GM18502 (cell line): ENCODE data around the gene PTPN2.
A peak's percentile ranks its signal among the peaks of the same experiment; 100 is the strongest.
"Not testable (repeated sequence)": the region's sequence is repeated elsewhere in the genome, so short reads cannot be mapped to it uniquely, and the experiment has no call there.

Source experiments
- ATAC-seq: cut with Tn5 transposase; IDR thresholded peaks from one replicate; pipeline ENCODE4 v1.9.1; 2021; ENCODE audit warnings: mild to moderate bottlenecking; ENCODE audit not compliant: unreplicated experiment, poor library complexity

Gene PTPN2

DNA sequence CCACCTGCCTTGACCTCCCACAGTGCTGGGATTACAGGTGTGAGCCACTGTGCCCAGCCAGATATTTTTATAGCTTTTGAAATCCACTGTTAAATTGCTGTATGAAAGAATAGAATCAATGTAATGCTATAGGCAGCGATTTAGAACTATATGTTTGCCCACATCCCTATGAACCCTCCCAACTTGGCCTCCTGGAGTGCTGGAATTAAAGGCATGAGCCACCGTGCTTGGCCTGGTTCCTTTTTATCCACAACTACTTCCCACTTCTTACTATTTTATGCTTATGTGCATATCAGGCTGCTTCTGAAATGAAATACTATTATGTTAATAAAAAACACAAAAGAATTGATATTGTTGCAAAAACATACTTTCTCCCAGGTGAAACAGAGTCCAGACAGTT lies 11.6 kb upstream of the PTPN2 start:
- ATAC-seq = no peak

DNA sequence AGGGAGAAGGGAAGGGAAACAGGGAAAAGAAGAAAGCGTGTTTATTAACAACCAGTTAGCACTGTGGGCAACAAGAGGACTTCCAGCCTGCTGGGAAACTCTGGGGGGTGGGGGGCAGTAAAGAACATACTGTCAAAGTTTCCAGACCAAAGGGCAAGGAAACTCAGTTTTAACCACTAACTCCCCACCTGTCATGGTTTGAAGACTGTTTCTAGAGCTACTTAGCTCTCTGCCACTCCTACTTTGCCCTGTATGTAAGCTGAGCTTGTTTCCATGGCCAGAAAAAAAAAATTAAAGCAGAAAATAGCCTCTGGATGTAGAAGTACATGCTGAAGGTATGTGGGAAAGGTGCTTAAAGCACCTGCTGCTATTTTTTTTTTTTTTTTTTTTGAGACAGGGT lies 11.0 kb upstream of the PTPN2 start:
- ATAC-seq = no peak

DNA sequence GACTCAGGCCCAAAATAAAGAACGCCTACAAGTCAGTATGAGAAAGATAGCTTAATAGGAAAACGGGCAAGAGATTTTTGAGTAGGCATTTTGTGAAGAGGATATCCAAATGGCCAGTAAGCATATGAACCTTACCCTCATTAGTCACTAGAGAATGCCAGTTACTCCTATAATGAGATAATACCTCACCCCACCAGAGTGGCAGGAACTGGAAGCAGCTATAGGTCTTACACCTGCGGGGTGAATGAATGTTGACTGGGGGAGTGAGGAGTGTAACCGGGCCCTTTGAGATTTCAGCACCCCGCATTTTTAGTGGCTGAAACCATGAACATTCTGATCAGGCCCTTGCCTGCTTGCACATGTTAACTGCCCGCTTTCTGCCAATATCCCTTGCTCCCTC lies 7.5 kb upstream of the PTPN2 start:
- no peak for ATAC-seq

DNA sequence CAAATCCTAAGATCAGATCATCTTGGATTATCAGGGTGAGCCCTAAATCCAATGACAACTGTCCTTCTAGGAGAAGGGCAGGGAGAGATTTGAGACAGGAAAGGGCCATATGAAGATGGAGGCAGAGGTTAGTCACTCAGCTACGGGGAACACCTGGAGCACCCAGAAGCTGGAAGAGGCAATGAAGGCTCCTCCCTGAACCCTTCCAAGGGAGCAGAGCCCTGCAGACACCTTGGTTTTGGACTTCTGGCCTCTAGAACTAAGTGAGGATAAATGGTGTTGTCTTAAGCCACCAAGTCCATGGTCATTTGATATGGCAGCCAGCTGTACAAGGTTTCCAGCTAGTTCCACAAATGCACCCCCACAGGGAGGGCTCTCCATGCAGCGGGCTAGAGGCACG lies 6.9 kb upstream of the PTPN2 start:
- ATAC-seq = no peak

DNA sequence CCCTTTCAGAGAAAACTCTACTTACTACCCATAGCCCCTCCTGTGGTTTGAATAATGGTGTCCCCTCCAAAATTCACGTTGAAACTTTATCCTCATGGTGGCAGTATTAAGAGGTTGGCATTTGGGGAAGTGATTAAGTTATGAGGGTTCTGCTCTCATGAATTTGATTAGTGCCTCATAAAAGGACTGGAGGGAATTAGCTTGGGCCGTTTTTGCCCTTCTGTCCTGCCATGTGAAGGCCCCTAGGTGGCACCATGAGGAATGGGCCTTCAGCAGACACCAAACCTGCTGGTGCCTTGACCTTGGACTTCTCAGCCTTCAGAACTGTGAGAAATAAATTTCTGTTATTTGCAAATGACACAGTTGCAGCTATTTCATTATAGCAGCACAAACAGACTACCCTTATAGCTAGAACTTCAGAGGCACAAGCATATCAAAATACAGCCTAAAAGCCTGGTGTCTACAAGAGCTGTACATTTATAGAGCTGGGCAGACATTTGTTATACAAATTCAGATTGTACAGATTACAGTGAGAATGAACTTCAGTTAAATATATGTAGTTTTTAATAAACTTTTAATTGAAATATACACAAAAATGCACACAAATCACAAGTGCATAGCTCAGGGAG lies 2.6 kb upstream of the PTPN2 start:
- no peak for ATAC-seq

DNA sequence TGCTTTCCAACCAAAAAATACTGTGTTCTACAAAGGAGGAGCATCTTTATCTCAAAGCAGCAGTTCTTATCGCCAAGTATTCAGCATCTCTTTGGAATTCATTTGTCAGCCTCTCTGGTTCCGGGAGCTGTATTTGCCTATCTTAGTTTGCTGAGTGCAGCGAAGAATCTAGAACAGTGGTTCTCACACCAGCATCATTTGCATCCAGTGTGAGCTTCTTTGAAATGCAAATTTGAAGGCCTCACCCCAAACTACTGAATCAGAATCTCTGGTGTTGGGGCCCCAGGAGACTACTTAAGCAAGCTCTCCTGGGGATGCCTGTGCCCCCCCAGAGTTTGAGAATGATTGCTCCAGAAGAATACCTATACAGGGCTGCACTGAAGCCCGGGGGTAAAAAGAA lies 1.5 kb upstream of the PTPN2 start:
- no peak for ATAC-seq

DNA sequence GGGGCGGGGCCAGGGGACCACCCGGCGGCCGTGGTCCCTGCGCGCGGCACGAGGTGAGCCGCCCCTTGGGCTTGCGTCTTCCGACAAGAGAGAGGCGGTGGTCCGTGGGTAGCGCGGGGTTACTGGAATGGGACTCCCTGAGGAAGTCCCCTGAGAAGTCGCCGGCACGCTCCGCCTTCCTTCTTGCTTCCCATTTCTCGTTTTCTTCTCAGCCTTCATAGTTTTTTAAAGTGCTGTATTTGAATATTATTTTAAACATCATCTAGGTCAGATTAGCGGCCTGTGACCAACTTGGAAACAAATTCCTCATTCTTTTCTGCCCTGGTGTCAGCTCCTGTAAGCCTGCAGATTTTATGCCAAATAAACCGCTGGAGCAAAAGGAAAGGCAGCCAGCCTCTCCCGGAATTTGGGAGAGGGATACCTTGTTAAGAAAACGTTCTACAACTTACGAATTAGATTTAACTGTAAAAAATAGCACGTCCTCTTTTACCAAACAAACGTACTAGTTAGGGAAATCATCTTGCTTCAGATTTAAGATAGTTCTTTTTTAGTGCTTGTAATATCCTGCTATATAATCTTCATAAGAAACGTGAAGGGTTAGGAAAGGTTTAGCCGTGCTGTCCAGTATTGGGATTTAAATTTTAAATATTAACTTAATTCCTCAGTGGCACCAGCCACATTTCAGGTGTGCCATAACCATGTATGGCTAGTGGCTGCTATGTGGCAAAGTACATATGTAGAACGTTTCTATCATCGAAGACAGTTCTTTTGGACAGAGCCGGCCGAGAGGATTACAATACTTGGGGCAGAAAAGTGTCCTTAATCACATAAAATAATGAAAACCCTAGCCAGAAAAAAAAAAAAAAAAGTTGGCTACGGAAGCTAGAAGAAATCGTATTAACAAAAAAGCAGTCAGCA lies 628 bp upstream of the PTPN2 start:
- ATAC-seq = no peak

DNA sequence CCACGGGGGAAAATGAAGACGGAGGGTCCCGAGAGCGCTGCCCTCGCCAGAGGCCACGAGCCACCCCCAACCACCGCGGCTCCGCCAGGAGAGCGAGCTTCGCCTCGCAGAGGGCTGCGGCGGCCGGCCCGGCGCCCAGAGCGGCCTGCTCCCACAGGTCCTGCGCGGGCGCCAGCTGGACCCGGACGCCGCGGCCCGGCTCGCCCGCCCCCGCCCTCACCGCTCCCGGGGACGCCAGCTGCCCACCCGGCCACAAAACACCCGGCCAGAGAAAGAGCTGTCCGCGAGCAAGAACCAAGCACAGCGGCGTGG lies 709 bp downstream of the PTPN2 start:
- ATAC-seq = peak; percentile 18

DNA sequence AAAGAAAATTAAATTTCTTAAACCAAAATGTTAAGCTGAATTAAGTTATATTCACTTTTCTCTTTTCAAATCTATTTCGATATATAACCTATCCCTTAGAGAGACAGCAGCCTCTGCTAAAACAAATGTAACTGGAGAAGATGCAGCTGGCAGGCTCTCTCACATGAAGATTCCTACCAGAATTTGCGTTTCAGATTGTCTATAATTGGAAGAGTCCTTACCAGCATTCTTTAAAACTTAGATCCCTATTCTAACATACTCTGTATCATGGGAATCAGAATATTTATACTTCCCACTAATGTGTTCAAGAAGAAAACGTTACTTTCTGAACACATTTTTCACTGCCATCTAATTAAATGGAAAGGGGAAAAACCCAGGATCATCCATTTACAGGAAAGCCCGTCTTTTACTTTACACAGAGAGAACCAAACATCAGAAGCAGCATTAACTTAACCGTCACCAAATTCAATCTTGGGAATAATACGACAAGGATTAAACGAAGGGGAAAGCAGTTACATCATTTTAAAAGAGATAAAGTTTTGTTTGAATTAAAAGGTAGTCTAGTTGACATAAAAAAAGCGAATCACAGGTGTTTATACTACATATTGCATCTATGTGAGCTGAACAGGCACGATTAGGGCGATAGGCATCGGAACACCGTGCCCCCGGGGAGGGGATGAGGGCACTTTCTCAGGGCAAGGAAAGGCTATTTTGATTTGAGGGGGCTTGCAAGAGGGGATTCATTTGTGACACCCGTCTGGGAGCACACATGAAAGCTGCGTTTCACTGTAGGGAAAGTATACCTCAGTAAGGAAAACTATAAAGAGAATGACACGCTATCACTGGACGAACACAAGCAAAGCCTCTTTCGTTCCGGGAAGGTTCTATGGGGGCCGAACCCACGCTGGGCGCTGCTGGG lies 1.3 kb downstream of the PTPN2 start:
- ATAC-seq = no peak

DNA sequence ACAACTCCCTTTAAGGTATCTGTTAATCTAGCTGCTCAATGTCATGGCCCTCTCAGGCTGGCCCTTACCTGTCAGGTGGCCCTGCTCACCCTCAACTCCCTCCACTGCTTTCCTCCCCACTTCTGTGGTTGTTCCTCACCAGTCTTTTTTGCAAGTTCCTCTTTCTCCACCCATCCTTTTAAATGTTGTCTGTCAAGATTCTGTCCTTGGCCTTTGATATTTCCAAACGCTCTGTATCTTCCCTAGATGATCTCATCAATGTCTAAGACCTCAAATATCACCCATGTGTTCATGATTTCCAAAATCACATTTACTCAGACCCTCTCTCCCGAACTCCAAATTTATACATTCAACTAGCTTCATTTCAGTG lies 3.5 kb downstream of the PTPN2 start:
- ATAC-seq = no peak

DNA sequence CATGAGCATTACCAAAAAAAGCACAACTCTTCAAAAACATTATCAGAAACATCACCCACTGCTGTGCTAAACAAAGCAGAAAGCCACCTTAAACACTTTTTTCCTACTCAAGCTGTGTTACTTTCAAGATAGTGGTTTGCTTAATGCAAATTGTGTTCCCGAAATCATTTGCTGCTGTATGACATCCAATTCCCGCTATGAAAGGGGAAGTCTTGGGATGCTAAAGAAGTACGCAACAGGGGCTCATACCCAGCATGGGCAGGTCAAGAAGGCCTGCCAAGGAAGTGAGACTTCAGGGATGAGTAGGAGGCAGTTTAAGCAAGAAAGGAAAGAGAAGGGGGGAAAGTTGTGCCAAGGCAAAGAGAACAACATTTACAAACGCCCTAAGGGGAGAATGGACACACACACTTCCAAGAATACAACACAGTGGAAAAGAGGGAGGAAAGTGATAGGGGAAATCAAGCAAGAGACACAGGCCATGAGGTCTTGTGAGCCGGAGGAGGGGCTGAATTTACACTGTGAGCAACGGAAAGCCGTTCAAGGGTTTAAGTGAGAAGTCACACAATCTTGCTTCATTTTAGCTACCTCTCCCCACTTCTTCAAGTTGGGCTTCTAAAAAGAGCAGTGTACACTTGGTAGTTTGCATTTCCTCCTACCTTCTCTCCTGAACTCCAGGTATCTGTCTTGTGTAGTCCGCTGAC lies 4.0 kb downstream of the PTPN2 start:
- ATAC-seq = no peak

DNA sequence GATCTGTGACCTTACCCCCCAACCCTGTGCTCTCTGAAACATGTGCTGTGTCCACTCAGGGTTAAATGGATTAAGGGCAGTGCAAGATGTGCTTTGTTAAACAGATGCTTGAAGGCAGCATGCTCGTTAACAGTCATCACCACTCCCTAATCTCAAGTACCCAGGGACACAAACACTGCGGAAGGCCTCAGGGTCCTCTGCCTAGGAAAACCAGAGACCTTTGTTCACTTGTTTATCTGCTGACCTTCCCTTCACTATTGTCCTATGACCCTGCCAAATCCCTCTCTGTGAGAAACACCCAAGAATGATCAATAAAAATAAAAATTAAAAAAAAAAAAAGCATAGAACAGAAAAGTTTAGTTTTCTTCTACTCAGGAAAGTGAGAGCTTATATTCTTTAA lies 9.0 kb downstream of the PTPN2 start:
- not testable (repeated sequence) for ATAC-seq

DNA sequence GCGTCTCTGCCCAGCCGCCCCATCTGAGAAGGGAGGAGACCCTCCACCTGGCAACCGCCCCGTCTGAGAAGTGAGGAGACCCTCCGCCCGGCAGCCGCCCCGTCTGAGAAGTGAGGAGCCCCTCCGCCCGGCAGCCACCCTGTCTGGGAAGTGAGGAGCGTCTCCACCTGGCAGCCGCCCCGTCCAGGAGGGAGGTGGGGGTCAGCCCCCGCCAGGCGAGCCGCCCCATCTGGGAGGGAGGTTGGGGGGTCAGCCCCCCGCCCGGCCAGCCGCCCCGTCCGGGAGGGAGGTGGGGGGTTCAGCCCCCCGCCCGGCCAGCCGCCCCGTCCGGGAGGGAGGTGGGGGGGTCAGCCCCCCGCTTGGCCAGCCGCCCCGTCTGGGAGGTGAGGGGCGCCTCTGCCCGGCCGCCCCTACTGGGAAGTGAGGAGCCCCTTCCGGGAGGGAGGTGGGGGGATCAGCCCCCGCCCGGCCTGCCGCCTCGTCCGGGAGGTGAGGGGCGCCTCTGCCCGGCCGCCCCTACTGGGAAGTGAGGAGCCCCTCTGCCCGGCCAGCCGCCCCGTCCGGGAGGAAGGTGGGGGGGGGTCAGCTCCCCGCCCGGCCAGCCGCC lies 10.0 kb downstream of the PTPN2 start:
- ATAC-seq = not testable (repeated sequence)

DNA sequence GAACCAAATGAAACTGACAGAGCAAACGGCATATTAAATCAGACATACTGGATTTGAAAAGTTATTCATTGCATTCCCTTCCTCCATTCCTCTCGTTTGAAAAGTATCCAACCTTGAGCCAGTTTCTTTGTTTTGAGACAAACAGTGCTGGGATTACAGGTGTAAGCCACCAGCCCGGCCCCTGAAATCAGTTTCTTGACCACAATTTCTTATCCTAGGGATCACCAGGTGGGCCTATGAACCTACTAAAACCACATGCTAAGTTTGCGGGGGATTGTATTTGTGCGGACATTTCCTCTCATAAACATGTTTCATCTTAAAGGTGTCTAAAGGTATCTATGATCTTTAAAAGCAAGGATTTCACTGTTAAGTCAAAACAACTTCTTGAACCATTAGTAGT lies 11.6 kb downstream of the PTPN2 start:
- no peak for ATAC-seq

DNA sequence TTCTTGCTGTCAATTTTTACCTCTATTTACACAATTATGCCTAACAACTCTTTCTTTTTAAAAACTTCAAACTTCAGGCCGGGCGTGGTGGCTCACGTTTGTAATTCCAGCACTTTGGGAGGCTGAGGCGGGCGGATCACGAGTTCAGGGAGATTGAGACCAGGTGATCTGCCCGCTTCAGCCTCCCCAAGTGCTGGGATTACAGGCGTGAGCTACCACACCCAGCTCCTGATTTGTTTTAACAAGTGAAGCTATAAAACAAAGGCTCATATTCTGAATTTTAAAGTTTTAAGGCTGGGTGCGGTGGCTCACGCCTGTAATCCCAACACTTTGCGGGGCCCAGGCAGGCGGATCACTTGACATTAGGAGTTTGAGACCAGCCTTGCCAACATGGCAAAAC lies 15.5 kb downstream of the PTPN2 start:
- no peak for ATAC-seq

DNA sequence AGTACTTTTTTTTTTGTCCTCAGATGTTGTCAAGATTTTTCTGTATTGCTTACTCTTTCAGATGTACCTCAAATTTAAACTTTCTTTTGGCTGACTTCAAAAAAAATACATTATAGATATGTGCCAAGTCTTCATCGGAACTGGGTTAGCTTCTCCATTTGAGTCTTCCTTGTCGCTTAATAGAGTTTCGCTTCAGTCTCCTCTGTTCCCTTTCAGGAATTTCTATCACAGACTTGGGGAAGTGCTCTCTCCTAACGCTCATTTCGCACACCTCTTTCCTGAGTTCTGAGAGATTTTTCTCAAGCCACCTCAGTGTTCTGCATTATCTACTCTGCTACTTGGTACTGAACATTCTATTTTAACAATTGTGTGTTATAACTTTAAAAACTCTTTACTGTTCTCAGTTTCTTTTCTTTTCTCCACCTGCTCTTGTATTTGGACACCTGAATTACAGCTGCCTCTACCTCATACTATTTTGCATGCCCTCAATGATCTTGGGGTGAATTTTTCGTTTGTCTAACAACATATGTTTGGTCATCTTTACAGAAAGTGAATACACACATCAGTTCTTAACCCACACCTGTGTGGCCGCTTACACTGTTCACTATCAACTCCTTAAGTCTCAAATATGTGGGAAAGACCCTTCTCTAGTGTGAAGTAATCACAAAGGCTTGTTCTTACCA lies 16.5 kb downstream of the PTPN2 start:
- no peak for ATAC-seq

DNA sequence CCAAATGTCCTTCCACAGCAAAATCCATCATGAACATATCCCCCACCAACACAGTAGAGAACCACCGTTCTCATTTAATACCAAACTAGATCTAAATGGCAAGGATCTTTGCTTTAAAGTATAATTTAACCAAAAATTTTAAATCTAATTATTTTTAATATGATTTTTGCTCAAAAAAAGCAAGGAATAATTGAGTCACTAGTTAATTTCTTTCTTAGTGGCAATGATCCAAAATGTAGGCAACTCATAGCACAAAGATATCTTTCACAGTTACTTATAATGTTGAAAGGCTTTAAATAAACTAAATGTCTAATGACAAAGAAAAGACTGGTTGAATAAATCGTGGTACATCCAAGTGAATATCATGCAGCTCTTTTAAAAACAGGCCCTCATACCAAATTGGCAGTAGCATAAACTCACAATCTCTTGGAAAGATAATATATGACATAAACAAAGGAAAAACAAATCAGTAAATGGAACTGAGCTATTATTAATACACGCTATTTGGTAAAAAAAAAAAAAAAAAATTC lies 20.3 kb downstream of the PTPN2 start:
- ATAC-seq = no peak

DNA sequence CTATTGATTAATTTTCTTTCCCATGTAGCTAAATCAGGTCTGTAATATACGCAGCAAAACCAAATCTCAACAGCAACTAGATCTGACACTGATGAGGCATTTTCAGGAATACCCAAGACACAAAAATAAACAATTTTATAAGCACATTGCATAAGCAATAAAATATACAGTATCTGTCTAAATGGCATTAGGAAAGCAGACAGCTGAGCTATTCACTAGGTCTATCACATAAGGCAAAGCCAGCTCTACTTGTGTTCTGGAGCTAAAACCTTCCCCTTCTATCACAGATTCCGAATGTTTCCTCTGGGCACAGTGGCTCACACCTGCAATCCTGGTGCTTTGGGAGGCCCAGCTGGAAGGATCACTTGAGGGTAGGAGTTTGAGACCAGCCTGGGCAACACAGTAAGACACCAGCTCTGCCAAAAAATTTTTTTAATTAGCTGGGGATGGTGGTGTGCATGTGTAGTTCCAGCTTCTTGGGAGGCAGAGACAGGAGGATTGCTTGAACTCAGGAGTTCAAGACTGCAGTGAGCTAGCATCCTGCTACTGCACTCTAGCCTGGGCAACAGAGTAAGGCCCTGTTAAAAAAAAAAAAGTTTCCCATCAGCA lies 21.1 kb downstream of the PTPN2 start:
- ATAC-seq = no peak

DNA sequence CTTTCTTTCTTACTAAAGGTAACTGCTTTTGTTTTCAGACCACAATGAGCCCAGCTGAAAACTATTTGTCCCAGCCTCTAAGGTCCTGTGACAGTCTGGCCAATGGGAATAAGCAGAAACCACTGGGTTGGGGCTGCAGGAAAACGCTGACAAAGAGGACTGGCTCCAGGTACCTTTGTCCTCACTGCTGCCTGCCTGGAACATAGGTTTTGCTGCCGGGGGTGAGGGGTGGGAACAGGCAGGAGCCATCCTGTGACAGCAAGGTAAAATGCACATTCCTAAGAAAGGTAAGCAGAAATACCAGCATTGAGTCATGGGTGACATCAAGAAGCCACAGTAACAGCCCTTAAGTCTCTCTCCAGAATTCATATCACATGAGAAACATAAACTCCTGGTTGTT lies 21.6 kb downstream of the PTPN2 start:
- no peak for ATAC-seq
